HFF-Myc (cell line): ENCODE results near the gene MAN2B1.
A peak's percentile ranks its signal among the peaks of the same experiment; 100 is the strongest.
"Not testable (repeated sequence)": the region's sequence is repeated elsewhere in the genome, so short reads cannot be mapped to it uniquely, and the experiment has no call there.

ENCODE experiments used
- DNase-seq: peaks from one replicate; pipeline ENCODE4 v3.0.0-alpha.2; 2011; ENCODE audit warnings: low read depth; ENCODE audit errors: extremely low read depth
- H3K4me3 ChIP-seq: replicated peaks from 2 replicates; pipeline ENCODE4 v1.5.1; 2011; ENCODE audit warnings: low read depth, mild to moderate bottlenecking, control low read depth, low read length
- TF ChIP-seq, protein P1 (sequence below): IDR thresholded peaks from 2 replicates; pipeline ENCODE4 v1.5.1; 2012; ENCODE audit warnings: mild to moderate bottlenecking, low read depth, low read length, control low read depth; ENCODE audit errors: missing control alignments

MAN2B1 gene

DNA sequence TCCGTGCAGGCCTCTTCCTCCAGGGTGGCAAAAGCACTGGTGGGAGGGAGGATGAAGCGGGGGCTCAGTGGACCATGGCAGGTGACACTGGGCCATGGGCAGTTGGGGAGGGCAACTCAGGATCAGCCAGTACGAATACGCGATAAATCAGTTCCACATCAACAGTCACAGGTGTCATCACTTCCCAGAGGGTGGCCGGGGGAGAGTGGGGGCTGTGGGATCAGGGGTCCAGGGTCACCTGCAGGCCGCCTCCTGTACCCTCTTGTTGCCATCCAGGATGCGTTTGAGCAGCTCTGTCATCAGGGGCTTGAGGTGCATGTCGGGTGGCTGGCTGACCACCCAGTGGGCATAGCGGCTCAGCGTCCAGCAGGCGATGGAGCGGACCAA lies 39.8 kb upstream of the MAN2B1 start:
- TF ChIP-seq, protein P1, sequence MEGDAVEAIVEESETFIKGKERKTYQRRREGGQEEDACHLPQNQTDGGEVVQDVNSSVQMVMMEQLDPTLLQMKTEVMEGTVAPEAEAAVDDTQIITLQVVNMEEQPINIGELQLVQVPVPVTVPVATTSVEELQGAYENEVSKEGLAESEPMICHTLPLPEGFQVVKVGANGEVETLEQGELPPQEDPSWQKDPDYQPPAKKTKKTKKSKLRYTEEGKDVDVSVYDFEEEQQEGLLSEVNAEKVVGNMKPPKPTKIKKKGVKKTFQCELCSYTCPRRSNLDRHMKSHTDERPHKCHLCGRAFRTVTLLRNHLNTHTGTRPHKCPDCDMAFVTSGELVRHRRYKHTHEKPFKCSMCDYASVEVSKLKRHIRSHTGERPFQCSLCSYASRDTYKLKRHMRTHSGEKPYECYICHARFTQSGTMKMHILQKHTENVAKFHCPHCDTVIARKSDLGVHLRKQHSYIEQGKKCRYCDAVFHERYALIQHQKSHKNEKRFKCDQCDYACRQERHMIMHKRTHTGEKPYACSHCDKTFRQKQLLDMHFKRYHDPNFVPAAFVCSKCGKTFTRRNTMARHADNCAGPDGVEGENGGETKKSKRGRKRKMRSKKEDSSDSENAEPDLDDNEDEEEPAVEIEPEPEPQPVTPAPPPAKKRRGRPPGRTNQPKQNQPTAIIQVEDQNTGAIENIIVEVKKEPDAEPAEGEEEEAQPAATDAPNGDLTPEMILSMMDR, result no peak
- no peak overlapping the region for H3K4me3 ChIP-seq
- no peak for DNase-seq

DNA sequence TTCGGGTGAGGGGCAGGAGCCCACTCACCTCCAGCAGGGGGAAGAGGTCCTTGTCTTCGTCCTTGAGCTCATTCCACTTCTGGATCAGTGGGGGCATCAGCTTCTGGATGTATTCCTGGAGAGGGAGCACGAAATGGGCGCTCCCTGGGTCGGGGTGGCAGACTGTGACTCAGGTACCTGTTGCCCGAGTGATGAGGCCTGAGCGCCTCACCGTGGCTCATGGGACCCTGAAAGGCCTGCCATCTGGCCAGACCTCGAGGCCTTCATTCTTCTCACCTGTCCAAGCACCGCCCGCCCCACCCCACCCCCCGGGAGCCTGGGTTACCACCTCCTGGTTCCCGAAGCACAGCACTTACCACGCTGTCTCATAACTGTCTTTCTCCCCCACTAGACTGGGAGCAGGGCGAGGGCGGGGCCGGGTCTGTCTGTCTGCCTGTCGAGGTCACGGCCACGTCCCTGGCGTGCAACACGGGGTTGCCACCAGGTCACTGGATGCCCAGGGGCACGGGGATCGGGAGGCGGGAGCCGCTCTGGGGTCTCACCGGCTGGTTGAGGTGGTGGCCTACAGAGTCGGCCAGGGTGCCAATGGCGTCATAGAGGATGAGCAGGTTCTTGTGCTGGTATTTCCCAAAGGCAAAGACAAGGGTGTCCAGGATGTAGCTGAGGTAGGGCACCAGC lies 39.3 kb upstream of the MAN2B1 start:
- DNase-seq, result no peak
- TF ChIP-seq, protein P1, result no peak
- no peak overlapping the region for H3K4me3 ChIP-seq

GRCh38 chr19:12705169-12705568 lies 38.6 kb upstream of the MAN2B1 start:
- H3K4me3 ChIP-seq, result no peak overlapping the region
- no peak for DNase-seq
- TF ChIP-seq, protein P1, result no peak

DNA sequence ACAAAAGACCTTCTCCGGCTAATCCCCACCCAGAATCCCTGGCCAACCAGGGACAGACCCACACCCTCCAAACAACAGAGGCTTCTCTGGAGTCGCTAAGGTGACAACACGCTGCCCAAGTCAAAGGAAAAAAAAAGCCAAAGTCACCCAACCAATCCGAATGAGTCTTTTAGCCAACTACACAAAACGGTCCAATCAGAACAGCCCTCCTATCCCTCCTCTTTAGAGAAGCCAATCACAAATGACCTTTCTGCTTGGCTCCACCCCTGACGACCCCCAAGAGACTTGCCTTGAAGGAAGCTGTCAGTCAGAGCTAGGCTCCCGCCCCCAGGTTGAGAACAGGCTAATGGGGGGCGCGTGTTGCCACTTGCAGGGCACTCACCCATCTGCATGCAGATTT lies 36.5 kb upstream of the MAN2B1 start:
- DNase-seq, result no peak
- TF ChIP-seq, protein P1, result no peak
- no peak overlapping the region for H3K4me3 ChIP-seq

- TF ChIP-seq, protein P1, result no peak
- no peak overlapping the region for H3K4me3 ChIP-seq
- DNase-seq, result no peak
These were observed 35.2 kb upstream of the MAN2B1 start for GRCh38 chr19:12701596-12702282.

DNA sequence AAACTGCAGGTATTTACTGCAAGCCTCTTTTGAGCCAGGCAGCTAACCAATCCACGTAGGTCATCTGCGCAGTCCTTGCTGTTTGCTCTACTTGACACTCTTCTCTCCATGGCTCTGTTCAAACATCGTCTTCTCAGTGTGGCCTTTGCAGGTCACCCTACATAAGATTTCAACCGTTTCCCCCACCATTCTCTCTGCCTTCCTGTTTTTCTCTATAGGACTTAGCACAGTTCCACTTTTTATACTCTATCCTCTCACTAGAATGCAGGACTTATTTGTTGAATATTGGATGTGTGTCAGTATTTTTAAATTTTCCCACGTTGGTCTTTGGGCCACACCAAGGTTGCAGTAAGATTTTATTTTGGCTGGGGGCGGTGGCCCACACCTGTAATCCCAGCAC lies 31.6 kb upstream of the MAN2B1 start:
- TF ChIP-seq, protein P1, result no peak
- no peak for DNase-seq
- no peak overlapping the region for H3K4me3 ChIP-seq

DNA sequence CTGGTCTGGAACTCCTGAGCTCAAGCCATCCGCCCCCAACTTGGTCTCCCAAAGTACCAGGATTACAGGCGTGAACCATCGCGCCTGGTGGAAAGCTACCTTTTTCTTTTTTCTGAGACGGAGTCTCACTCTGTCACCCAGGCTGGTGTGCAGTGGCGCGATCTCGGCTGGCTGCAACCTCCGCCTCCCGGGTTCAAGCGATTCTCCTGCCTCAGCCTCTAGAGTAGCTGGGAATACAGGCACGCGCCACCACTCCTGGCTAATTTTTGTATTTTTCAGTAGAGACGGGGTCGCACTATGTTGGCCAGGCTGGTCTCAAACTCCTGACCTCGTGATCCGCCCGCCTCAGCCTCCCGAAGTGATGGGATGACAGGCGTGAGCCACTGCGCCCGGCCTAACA lies 30.9 kb upstream of the MAN2B1 start:
- peak overlapping the region; percentile 84 for H3K4me3 ChIP-seq
- DNase-seq, result not testable (repeated sequence)
